Measurements from ENCODE around the gene MTHFD2.
"Not testable (repeated sequence)": the region's sequence is repeated elsewhere in the genome, so short reads cannot be mapped to it uniquely, and the experiment has no call there.

The MTHFD2 gene

GRCh38 chr2:74206180-74206688 is 7.8 kb downstream of the MTHFD2 start:
- Histone ChIP-seq H3K36me3 (ENCODE audit: low read depth) (peaks cover 100% of the 10 kb centered on the region), H3K4me3 (ENCODE audit: severe bottlenecking) (no peak overlapping the region), H3K27me3 (ENCODE audit: insufficient read depth, poor library complexity, severe bottlenecking) (no peaks in the 10 kb centered on the region), H3K9me3 (ENCODE audit: severe bottlenecking) (no peaks in the 10 kb centered on the region), H3K27ac (ENCODE audit: poor library complexity, severe bottlenecking) (peak overlapping the region; percentile 63), H3K4me1 (ENCODE audit: insufficient read depth, poor library complexity, severe bottlenecking) (peaks cover 39% of the 10 kb centered on the region)
- ATAC-seq (ENCODE audit: low read depth) (peak; percentile 40), DNase-seq (ENCODE audit: low spot score) (no peak)
- TF ChIP-seq CTCF (IDR thresholded peaks at IDR 0.05; ENCODE audit: poor library complexity, severe bottlenecking) = no peak

- no peak overlapping the region for H3K27ac ChIP-seq (ENCODE audit: poor library complexity, severe bottlenecking)
- H3K4me1 ChIP-seq (ENCODE audit: insufficient read depth, poor library complexity, severe bottlenecking) = no peaks in the 10 kb centered on the region
- no peaks in the 10 kb centered on the region for H3K9me3 ChIP-seq (ENCODE audit: severe bottlenecking)
- ATAC-seq (ENCODE audit: low read depth) (no peak), DNase-seq (ENCODE audit: low spot score) (no peak)
- H3K36me3 ChIP-seq (ENCODE audit: low read depth) = peaks cover 95% of the 10 kb centered on the region
- no peaks in the 10 kb centered on the region for H3K27me3 ChIP-seq (ENCODE audit: insufficient read depth, poor library complexity, severe bottlenecking)
- no peak for TF ChIP-seq CTCF (IDR thresholded peaks at IDR 0.05; ENCODE audit: poor library complexity, severe bottlenecking)
- no peak overlapping the region for H3K4me3 ChIP-seq (ENCODE audit: severe bottlenecking)
Measured at GRCh38 chr2:74212702-74213410, 14.4 kb downstream of the MTHFD2 start.

GRCh38 chr2:74215771-74216170 is 17.4 kb downstream of the MTHFD2 start:
- peaks cover 86% of the 10 kb centered on the region for H3K36me3 ChIP-seq (ENCODE audit: low read depth)
- not testable (repeated sequence) for ATAC-seq (ENCODE audit: low read depth)

GRCh38 chr2:74216642-74217041 is 18.2 kb downstream of the MTHFD2 start:
- H3K4me3 ChIP-seq (ENCODE audit: severe bottlenecking) = no peak overlapping the region
- no peak for TF ChIP-seq CTCF (IDR thresholded peaks at IDR 0.05; ENCODE audit: poor library complexity, severe bottlenecking)
- H3K27me3 ChIP-seq (ENCODE audit: insufficient read depth, poor library complexity, severe bottlenecking) = no peaks in the 10 kb centered on the region
- peaks cover 78% of the 10 kb centered on the region for H3K36me3 ChIP-seq (ENCODE audit: low read depth)
- no peak overlapping the region for H3K27ac ChIP-seq (ENCODE audit: poor library complexity, severe bottlenecking)
- no peaks in the 10 kb centered on the region for H3K9me3 ChIP-seq (ENCODE audit: severe bottlenecking)
- no peaks in the 10 kb centered on the region for H3K4me1 ChIP-seq (ENCODE audit: insufficient read depth, poor library complexity, severe bottlenecking)
- no peak for DNase-seq (ENCODE audit: low spot score)
- ATAC-seq (ENCODE audit: low read depth) = no peak

More at GRCh38 chr2:74215771-74216170, 17.4 kb downstream of the MTHFD2 start:
- not testable (repeated sequence) for H3K4me3 ChIP-seq (ENCODE audit: severe bottlenecking); H3K4me1 ChIP-seq (ENCODE audit: insufficient read depth, poor library complexity, severe bottlenecking); H3K9me3 ChIP-seq (ENCODE audit: severe bottlenecking); H3K27me3 ChIP-seq (ENCODE audit: insufficient read depth, poor library complexity, severe bottlenecking); DNase-seq (ENCODE audit: low spot score); H3K27ac ChIP-seq (ENCODE audit: poor library complexity, severe bottlenecking)

- no peak for ATAC-seq (ENCODE audit: low read depth)
- TF ChIP-seq CTCF (IDR thresholded peaks at IDR 0.05; ENCODE audit: poor library complexity, severe bottlenecking) = no peak
Measured at GRCh38 chr2:74219846-74220486, 21.6 kb downstream of the MTHFD2 start.

More at GRCh38 chr2:74219846-74220486, 21.6 kb downstream of the MTHFD2 start:
- Histone ChIP-seq H3K27me3 (ENCODE audit: insufficient read depth, poor library complexity, severe bottlenecking) (no peaks in the 10 kb centered on the region), H3K36me3 (ENCODE audit: low read depth) (peaks cover 49% of the 10 kb centered on the region), H3K4me3 (ENCODE audit: severe bottlenecking) (no peak overlapping the region), H3K4me1 (ENCODE audit: insufficient read depth, poor library complexity, severe bottlenecking) (no peaks in the 10 kb centered on the region), H3K9me3 (ENCODE audit: severe bottlenecking) (no peaks in the 10 kb centered on the region), H3K27ac (ENCODE audit: poor library complexity, severe bottlenecking) (no peak overlapping the region)
- DNase-seq (ENCODE audit: low spot score) = no peak

Measured in RWPE2 (cell line).